Smooth muscle cell (in vitro differentiated cells): ENCODE data around the gene MARK1. TPM values are rescaled to one million over a fixed set of nuclear protein-coding genes. Genes with fewer than 3 reads are reported as not detected.

ENCODE experiments used
- DNase-seq: peaks from one replicate; lab custom pipeline; 2025; ENCODE audit not compliant: unreplicated experiment; lab: John Stamatoyannopoulos, UW
- H2AFZ ChIP-seq: fragments of 200-600 bp; sonication (generic); 2 replicates; pipeline ENCODE4 v1.6.0; 2016; ENCODE audit warnings: antibody characterized with exemption, low read depth, mild to moderate bottlenecking
- H3F3A ChIP-seq: fragments of 200-600 bp; sonication (generic); 2 replicates; pipeline ENCODE4 v1.6.0; 2017; ENCODE audit warnings: antibody characterized with exemption, low read depth
- H3K27ac ChIP-seq: fragments of 200-600 bp; sonication (generic); 2 replicates; pipeline ENCODE4 v1.5.1; 2016; ENCODE audit warnings: low read depth, mild to moderate bottlenecking
- H3K27me3 ChIP-seq: fragments of 200-600 bp; sonication (generic); 2 replicates; pipeline ENCODE4 v1.6.1; 2016; ENCODE audit warnings: low read depth, mild to moderate bottlenecking
- H3K36me3 ChIP-seq: fragments of 200-600 bp; sonication (generic); 2 replicates; pipeline ENCODE4 v1.5.1; 2016; ENCODE audit warnings: low read depth
- H3K4me1 ChIP-seq: fragments of 200-600 bp; sonication (generic); 2 replicates; pipeline ENCODE4 v1.5.1; 2016; ENCODE audit warnings: low read depth
- H3K4me2 ChIP-seq: fragments of 200-600 bp; sonication (generic); 2 replicates; pipeline ENCODE4 v1.6.0; 2016; ENCODE audit warnings: mild to moderate bottlenecking
- H3K4me3 ChIP-seq: fragments of 200-600 bp; sonication (generic); 2 replicates; pipeline ENCODE4 v1.5.1; 2016; ENCODE audit warnings: mild to moderate bottlenecking
- H3K79me2 ChIP-seq: fragments of 200-600 bp; sonication (generic); 2 replicates; pipeline ENCODE4 v1.6.0; 2016; ENCODE audit warnings: low read depth, mild to moderate bottlenecking
- H3K9ac ChIP-seq: fragments of 200-600 bp; sonication (generic); 2 replicates; pipeline ENCODE4 v1.6.0; 2016; ENCODE audit warnings: low read depth
- H3K9me3 ChIP-seq: fragments of 200-600 bp; sonication (generic); replicated peaks from 2 replicates; pipeline ENCODE4 v1.5.1; 2016; ENCODE audit warnings: low read depth
- H4K20me1 ChIP-seq: fragments of 200-600 bp; sonication (generic); 2 replicates; pipeline ENCODE4 v1.6.0; 2016; ENCODE audit warnings: low read depth
- WGBS: methylation state at CpG from one replicate; pipeline ENCODE4 v1.1.7; 2016; ENCODE audit warnings: low lambda C conversion rate; 5-methylcytosine and 5-hydroxymethylcytosine counted together
- polyA plus RNA-seq: library from polyadenylated mRNA; unstranded; fragments of >200 nt; fragmentation: Nextera tagmentation; extraction: Ambion mirVana; gene quantifications from 2 replicates; pipeline ENCODE4 v1.2.1, GENCODE V29; 2016
- total RNA-seq: library from RNA; depleted of rRNA; stranded (reverse); fragments of >200 nt; gene quantifications from 2 replicates; pipeline ENCODE4 v1.2.3, GENCODE V29; 2014
- TF ChIP-seq, protein P1 (sequence below): fragments of 200-600 bp; sonication (generic); IDR thresholded peaks from 2 replicates; pipeline ENCODE4 v1.5.1; 2017; ENCODE audit warnings: borderline replicate concordance, mild to moderate bottlenecking, antibody characterized with exemption; ENCODE audit not compliant: insufficient read depth, poor library complexity, severe bottlenecking

Gene MARK1
- total RNA-seq (5.5 and 5.6 TPM in 2 replicates), polyA plus RNA-seq (2.5 and 4.4 TPM in 2 replicates)

DNA sequence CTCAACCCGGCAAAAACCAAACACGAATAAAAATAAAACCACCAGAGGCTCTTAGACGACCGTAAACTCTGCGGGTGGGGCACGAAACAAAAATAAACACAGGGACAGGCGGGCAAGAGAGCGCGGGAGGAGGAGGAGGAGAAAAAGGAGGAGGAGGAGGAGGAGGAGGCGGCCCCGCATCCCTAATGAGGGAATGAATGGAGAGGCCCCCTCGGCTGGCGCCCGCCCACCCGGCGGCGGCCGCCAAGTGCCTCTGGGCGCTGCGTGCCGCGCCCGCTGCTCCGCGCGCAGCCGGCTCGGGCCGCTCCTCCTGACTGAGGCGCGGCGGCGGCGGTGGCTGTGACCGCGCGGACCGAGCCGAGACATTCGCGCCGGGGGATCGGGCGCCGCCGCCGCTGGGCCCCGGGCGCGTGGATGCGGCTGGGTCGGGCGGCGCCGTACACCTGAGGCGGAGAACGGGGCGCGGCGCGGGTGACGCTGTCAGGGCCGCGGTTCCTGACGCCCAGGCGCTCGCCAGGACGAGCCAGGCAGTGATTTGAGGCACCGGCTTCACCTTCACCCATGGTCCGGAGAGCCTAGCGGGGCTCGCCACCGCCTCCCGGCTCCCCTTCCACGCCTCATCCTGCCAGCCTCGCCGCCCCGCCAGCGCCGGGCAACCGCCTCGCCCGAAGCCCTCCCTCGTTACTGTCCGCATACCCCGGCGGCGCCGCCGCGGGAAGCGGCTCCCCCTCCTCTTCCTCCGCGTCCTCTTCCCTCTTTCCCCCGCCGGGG is at the start of gene MARK1:
Gene MARK1, plus strand, starts transcription at position 229 of the 771 bp plus-strand sequence. CDS start 687 bp downstream, outside the sequence.
- TF ChIP-seq, protein P1, sequence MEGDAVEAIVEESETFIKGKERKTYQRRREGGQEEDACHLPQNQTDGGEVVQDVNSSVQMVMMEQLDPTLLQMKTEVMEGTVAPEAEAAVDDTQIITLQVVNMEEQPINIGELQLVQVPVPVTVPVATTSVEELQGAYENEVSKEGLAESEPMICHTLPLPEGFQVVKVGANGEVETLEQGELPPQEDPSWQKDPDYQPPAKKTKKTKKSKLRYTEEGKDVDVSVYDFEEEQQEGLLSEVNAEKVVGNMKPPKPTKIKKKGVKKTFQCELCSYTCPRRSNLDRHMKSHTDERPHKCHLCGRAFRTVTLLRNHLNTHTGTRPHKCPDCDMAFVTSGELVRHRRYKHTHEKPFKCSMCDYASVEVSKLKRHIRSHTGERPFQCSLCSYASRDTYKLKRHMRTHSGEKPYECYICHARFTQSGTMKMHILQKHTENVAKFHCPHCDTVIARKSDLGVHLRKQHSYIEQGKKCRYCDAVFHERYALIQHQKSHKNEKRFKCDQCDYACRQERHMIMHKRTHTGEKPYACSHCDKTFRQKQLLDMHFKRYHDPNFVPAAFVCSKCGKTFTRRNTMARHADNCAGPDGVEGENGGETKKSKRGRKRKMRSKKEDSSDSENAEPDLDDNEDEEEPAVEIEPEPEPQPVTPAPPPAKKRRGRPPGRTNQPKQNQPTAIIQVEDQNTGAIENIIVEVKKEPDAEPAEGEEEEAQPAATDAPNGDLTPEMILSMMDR: no peak
- Histone ChIP-seq H3F3A (peaks cover 8% of the 10 kb centered on the region), H4K20me1 (no peaks in the 10 kb centered on the region), H3K79me2 (peaks cover 31% of the 10 kb centered on the region), H3K27me3 (peaks cover 6% of the 10 kb centered on the region), H3K4me3 (peak within 1 kb of the TSS; percentile 92), H3K9ac (peak within 1 kb of the TSS; percentile 93), H3K27ac (peak within 1 kb of the TSS; percentile 45), H2AFZ (peak within 1 kb of the TSS; percentile 99), H3K36me3 (no peaks in the 10 kb centered on the region), H3K4me1 (peaks cover 22% of the 10 kb centered on the region), H3K4me2 (peak within 1 kb of the TSS; percentile 95), H3K9me3 (no peaks in the 10 kb centered on the region)
- WGBS: 1% methylated on average over 56 of the region's 96 CpGs
- DNase-seq: no peak

DNA sequence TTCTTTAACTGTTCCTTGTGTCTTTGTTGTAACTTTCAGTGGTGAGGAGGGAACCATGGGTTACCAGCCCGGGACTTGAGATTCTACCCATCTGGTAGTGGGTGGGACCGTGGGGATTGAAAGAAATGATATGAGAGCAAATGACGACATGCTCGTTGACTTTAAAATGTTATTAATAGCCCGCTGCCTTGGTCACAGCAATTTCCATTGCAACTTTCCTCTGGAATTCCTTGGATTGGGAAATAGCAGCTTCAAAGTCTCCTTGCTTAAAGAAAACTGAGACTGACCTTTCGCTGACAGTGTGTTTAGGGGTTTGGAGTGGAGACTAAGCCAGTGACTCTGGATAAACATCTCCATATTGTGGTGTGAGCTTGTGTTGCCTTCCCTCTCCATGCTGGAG is 44.2 kb upstream of the MARK1 start:
- 19% methylated on average over 6 of the region's 6 CpGs for WGBS
- peak overlapping the region; percentile 73 for H3K4me2 ChIP-seq
- H3K79me2 ChIP-seq: no peaks in the 10 kb centered on the region
- H3K4me3 ChIP-seq: no peak overlapping the region
- no peak for DNase-seq
- no peaks in the 10 kb centered on the region for H4K20me1 ChIP-seq
- H3K27me3 ChIP-seq: no peaks in the 10 kb centered on the region
- no peaks in the 10 kb centered on the region for H3F3A ChIP-seq
- H3K4me1 ChIP-seq: no peaks in the 10 kb centered on the region
- H2AFZ ChIP-seq: peak overlapping the region; percentile 78
- TF ChIP-seq, protein P1: no peak
- peak overlapping the region; percentile 95 for H3K27ac ChIP-seq
- no peaks in the 10 kb centered on the region for H3K36me3 ChIP-seq
- H3K9ac ChIP-seq: peak overlapping the region; percentile 76
- no peaks in the 10 kb centered on the region for H3K9me3 ChIP-seq

DNA sequence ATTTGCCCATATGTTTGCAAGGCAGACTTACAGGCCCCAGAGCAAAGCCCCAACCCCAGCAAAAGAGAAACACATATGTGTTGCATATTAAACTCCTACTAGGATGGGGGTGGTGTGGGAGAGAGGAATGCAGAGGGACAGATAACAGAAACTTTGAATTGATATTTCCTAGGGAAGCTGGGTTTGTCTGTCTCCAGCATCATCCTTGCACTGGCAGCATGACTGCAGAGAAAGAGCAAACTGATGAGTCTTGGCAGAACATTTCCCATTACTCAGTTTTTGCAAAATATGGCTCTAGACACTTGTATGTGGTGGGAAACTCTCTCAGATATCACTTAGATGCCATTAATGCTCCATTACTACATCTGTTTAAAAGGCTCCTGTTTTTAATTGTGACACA is 43.8 kb upstream of the MARK1 start:
- Histone ChIP-seq H3K9ac (peak overlapping the region; percentile 69), H3K4me3 (no peak overlapping the region), H4K20me1 (no peaks in the 10 kb centered on the region), H3K36me3 (no peaks in the 10 kb centered on the region), H3K4me1 (no peaks in the 10 kb centered on the region), H2AFZ (peak overlapping the region; percentile 78), H3K4me2 (peak overlapping the region; percentile 73), H3K27me3 (no peaks in the 10 kb centered on the region), H3K9me3 (no peaks in the 10 kb centered on the region), H3F3A (no peaks in the 10 kb centered on the region), H3K79me2 (no peaks in the 10 kb centered on the region), H3K27ac (peak overlapping the region; percentile 95)
- no peak for DNase-seq
- TF ChIP-seq, protein P1: no peak

DNA sequence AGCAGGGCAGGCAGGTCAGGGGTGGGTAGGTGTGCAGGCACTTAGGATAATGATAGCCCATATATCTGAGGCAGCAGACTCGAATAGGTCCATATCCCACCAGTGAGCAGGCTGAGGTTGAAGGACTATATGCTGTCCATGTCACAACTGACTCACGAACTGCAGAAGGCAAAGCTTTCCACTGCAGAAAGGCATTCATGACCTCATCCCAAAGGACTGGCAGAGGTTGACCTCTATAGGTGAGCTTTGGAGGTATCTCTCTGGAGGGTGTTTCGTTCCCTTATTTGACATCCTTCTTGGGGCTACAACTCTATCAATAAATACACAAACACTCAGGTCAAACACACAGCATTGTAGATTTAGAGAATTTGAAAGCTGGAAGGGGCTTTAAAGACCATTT is 42.8 kb upstream of the MARK1 start:
- H4K20me1 ChIP-seq: no peaks in the 10 kb centered on the region
- no peak overlapping the region for H3K4me2 ChIP-seq
- no peaks in the 10 kb centered on the region for H3F3A ChIP-seq
- TF ChIP-seq, protein P1: no peak
- no peak overlapping the region for H2AFZ ChIP-seq
- H3K36me3 ChIP-seq: no peaks in the 10 kb centered on the region
- H3K9ac ChIP-seq: peak overlapping the region; percentile 7
- H3K27me3 ChIP-seq: no peaks in the 10 kb centered on the region
- WGBS: 74% methylated on average over 3 of the region's 3 CpGs
- no peaks in the 10 kb centered on the region for H3K9me3 ChIP-seq
- H3K79me2 ChIP-seq: no peaks in the 10 kb centered on the region
- H3K4me3 ChIP-seq: no peak overlapping the region
- H3K27ac ChIP-seq: peak overlapping the region; percentile 95
- H3K4me1 ChIP-seq: no peaks in the 10 kb centered on the region
- DNase-seq: no peak
